Activated naive CD8-positive, alpha-beta T cell (primary cell): Measurements from ENCODE around the gene HLCS.
"Not testable (repeated sequence)": the region's sequence is repeated elsewhere in the genome, so short reads cannot be mapped to it uniquely, and the experiment has no call there.

Experiments
- H3K27ac Mint-ChIP-seq: one replicate; pipeline ENCODE4 v1.8.0; 2021; ENCODE audit warnings: mixed read lengths
- H3K27me3 Mint-ChIP-seq: one replicate; pipeline ENCODE4 v1.8.0; 2021; ENCODE audit warnings: mixed read lengths
- H3K36me3 Mint-ChIP-seq: one replicate; pipeline ENCODE4 v1.8.0; 2021; ENCODE audit warnings: mixed read lengths
- H3K4me1 Mint-ChIP-seq: one replicate; pipeline ENCODE4 v1.8.0; 2021; ENCODE audit warnings: low read depth, mixed read lengths
- H3K4me3 Mint-ChIP-seq: one replicate; pipeline ENCODE4 v1.8.0; 2021; ENCODE audit warnings: mild to moderate bottlenecking, mixed read lengths
- H3K9me3 Mint-ChIP-seq: one replicate; pipeline ENCODE4 v1.8.0; 2021; ENCODE audit warnings: low read depth, mixed read lengths

The HLCS gene

DNA sequence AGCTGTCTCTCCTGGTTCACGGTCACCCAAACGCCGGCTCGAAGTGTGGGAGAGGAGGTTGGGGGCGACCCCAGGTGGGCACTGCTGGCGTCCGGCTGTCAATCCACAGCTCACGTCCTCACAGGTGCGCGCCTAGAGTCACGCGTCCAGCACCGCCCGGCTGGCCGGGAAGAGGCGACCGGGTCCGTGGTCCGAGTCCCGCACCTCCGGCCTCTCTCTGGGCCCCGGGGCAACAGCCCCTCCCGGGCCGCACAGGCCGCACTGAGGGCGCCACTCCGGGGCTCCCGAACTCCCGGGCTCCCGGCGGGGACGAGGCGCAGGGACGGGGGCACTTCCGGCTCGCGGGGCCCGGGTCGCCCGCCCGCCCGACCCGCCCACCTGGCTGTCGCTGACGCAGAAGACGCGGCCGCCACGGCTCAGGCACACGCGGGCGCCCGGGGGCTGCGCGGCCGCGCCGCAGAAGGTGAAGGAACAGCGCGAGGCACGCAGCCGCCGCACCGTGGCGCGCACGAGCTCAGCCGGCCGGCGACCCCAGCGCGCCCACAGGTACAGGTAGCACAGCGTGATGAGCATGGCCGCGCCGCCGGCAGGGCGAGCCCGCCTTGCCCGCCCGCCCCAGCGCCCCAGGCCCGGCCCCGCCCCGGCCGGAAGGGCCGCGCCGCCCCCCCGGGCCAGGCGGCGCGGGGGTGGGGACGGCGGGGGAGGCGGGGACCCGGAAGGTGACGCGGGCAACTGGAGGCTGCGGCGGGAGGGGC is at the start of gene HLCS:
HLCS (minus strand) TSS at position 604 of the 755 bp plus-strand sequence; CDS start at position 573, 31 bp downstream.
- H3K4me3 Mint-ChIP-seq, result peak within 1 kb of the TSS; percentile 90
- peaks cover 4% of the 10 kb centered on the region for H3K36me3 Mint-ChIP-seq
- H3K27me3 Mint-ChIP-seq, result no peaks in the 10 kb centered on the region
- no peaks in the 10 kb centered on the region for H3K9me3 Mint-ChIP-seq
- peak within 1 kb of the TSS; percentile 91 for H3K27ac Mint-ChIP-seq
- H3K4me1 Mint-ChIP-seq, result peaks cover 16% of the 10 kb centered on the region

GRCh38 chr21:37009740-37010341 is 43.4 kb upstream of the HLCS start:
- Mint-ChIP-seq H3K4me3 (peak overlapping the region; percentile 63), H3K27me3 (peaks cover 24% of the 10 kb centered on the region)

GRCh38 chr21:37008724-37009123 is 42.3 kb upstream of the HLCS start:
- H3K27ac Mint-ChIP-seq, result no peak overlapping the region
- H3K27me3 Mint-ChIP-seq, result peaks cover 21% of the 10 kb centered on the region
- no peaks in the 10 kb centered on the region for H3K36me3 Mint-ChIP-seq
- no peaks in the 10 kb centered on the region for H3K9me3 Mint-ChIP-seq
- H3K4me1 Mint-ChIP-seq, result peaks cover 13% of the 10 kb centered on the region
- no peak overlapping the region for H3K4me3 Mint-ChIP-seq

More at GRCh38 chr21:37009740-37010341, 43.4 kb upstream of the HLCS start:
- H3K36me3 Mint-ChIP-seq, result no peaks in the 10 kb centered on the region
- H3K27ac Mint-ChIP-seq, result no peak overlapping the region
- H3K9me3 Mint-ChIP-seq, result no peaks in the 10 kb centered on the region
- H3K4me1 Mint-ChIP-seq, result peaks cover 13% of the 10 kb centered on the region

DNA sequence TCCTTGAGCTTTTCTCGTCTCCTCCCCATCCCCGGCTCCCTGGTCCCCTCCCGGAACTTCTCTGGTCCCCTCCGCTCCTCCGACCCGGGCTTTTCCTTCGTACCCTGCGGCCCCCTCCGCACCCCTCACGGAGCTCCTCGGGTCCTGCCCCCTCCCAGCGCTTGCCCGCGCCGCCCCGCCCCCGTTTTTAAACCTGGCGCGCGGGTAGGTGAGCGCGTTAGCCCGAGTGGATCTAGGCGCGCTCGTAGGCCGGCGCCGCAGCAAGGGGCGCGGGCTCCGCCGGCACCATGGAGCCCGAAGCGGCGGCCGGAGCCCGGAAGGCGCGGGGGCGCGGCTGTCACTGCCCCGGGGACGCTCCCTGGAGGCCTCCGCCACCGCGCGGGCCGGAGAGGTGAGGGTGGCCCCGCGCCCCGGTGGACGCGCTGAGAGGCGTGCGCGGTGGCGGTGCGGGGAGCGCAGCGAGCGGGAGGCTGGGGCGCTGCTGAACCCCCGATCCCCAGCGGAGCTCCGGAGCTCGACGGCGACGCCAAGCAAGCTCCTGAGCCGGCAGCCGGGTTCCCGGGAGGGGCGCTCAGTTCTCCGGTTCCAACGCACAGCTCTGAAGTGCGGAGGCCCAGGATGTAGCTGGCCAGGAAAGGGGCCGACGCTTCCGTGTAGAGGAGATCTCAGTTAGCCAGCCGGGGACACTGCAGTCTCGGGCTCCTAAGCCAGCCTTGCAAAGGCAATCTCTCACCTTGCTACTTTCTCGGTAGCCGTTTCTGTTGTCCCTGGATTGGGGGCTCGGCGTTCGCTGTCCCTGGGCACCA is 40.2 kb upstream of the HLCS start, which contains the start of gene RIPPLY3:
RIPPLY3 (plus strand) TSS at position 217 of the 806 bp plus-strand sequence; CDS start at position 288, 71 bp downstream.
- H3K4me1 Mint-ChIP-seq, result peaks cover 17% of the 10 kb centered on the region
- H3K4me3 Mint-ChIP-seq, result peak within 1 kb of the TSS; percentile 76
- peaks cover 13% of the 10 kb centered on the region for H3K27me3 Mint-ChIP-seq
- no peaks in the 10 kb centered on the region for H3K36me3 Mint-ChIP-seq
- H3K9me3 Mint-ChIP-seq, result no peaks in the 10 kb centered on the region
- no peak within 1 kb of the TSS for H3K27ac Mint-ChIP-seq

GRCh38 chr21:37005548-37006485 is 39.3 kb upstream of the HLCS start:
- Mint-ChIP-seq H3K27ac (no peak overlapping the region), H3K27me3 (peaks cover 13% of the 10 kb centered on the region), H3K9me3 (no peaks in the 10 kb centered on the region), H3K36me3 (no peaks in the 10 kb centered on the region), H3K4me3 (peak overlapping the region; percentile 47), H3K4me1 (peaks cover 22% of the 10 kb centered on the region)

- H3K36me3 Mint-ChIP-seq, H3K27me3 Mint-ChIP-seq: not testable (repeated sequence)
- peaks cover 16% of the 10 kb centered on the region for H3K4me1 Mint-ChIP-seq
Measured at GRCh38 chr21:37003917-37004316, 37.4 kb upstream of the HLCS start.

GRCh38 chr21:37002851-37003250 is 36.4 kb upstream of the HLCS start:
- H3K9me3 Mint-ChIP-seq, H3K4me3 Mint-ChIP-seq, H3K36me3 Mint-ChIP-seq, H3K27ac Mint-ChIP-seq, H3K27me3 Mint-ChIP-seq: not testable (repeated sequence)
- peaks cover 16% of the 10 kb centered on the region for H3K4me1 Mint-ChIP-seq

More at GRCh38 chr21:37003917-37004316, 37.4 kb upstream of the HLCS start:
- not testable (repeated sequence) for H3K4me3 Mint-ChIP-seq, H3K27ac Mint-ChIP-seq, H3K9me3 Mint-ChIP-seq

DNA sequence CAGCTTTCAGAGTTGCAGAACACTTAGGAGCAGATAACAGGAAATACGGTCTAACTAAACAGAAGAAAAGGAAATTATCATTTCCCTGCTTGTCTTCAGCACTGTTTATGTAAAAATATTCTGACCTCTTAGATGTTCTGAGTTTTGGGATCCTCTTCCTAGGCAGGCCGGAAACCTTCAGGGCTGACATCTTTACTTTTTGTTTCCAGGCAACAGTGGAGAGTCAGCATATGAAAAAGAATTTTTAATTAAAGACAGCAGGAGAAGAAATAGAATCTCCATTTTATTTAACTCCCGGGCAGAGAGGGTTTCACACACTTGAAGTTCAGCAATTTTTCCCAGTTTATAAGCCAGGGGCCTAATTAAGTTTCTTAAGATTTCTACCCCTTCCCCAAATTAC is 35.0 kb upstream of the HLCS start:
- no peaks in the 10 kb centered on the region for H3K27me3 Mint-ChIP-seq

DNA sequence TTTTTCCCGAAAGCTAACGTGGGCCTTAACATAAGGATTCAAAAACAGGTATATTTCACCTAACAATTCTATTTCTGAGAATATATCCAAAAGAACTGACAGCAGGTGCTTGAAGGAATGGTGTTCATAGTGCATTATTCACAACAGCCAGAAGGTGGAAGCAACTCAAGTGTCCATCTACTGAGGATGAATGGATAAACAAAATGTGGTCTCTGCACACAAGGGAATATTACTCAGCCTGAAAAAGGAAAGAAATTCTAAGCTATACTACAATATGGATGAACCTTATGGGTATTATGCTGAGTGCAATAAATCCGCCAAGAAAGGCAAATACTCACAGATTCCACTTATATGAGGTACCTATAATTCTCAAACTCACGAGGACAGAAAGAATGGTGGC is 33.9 kb upstream of the HLCS start:
- H3K27me3 Mint-ChIP-seq, result no peaks in the 10 kb centered on the region
- H3K36me3 Mint-ChIP-seq, result no peaks in the 10 kb centered on the region
- H3K4me3 Mint-ChIP-seq, result no peak overlapping the region
- H3K27ac Mint-ChIP-seq, result no peak overlapping the region
- H3K4me1 Mint-ChIP-seq, result peaks cover 11% of the 10 kb centered on the region
- no peaks in the 10 kb centered on the region for H3K9me3 Mint-ChIP-seq

More for the DNA sequence above, 35.0 kb upstream of the HLCS start:
- H3K27ac Mint-ChIP-seq, result peak overlapping the region; percentile 28
- H3K4me1 Mint-ChIP-seq, result peaks cover 11% of the 10 kb centered on the region
- no peak overlapping the region for H3K4me3 Mint-ChIP-seq
- no peaks in the 10 kb centered on the region for H3K9me3 Mint-ChIP-seq
- no peaks in the 10 kb centered on the region for H3K36me3 Mint-ChIP-seq

DNA sequence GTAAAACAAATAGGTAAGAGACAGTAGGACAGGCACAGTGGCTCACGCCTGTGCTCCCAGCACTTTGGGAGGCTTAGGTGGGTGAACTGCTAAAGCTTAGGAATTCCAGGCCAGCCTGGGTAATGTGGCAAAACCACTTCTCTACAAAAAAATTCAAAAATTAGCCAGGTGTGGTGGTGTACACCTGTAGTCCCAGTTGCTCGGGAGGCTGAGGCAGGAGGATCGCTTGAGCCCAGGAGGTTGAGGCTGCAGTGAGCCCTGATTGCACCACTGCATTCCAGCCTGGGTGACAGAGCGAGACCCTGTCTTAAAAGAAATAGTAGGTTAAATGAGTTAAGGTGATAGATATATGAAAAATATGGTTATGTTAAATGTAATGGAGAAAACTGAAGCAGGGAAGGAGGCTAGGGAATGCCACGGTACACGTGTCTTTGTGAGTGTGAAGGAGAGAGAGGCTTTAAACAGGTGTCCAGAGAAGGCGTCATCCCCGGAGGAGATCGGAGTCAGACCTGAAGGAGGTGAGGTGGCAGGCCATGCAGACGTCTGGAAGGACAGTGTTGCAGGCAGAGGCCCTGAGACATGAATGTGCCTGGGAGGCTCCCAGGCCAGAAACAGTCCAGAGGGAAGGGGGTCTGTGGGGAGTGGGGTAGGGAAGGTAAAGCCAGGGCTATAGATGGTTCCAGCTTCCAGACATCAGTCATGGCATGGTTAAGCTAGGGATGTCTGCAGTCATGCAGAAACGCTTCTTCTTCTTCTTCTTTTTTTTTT is 32.8 kb upstream of the HLCS start:
- H3K36me3 Mint-ChIP-seq, result no peaks in the 10 kb centered on the region
- H3K4me1 Mint-ChIP-seq, result peaks cover 11% of the 10 kb centered on the region
- no peaks in the 10 kb centered on the region for H3K9me3 Mint-ChIP-seq
- H3K4me3 Mint-ChIP-seq, result no peak overlapping the region
- no peak overlapping the region for H3K27ac Mint-ChIP-seq
- no peaks in the 10 kb centered on the region for H3K27me3 Mint-ChIP-seq

DNA sequence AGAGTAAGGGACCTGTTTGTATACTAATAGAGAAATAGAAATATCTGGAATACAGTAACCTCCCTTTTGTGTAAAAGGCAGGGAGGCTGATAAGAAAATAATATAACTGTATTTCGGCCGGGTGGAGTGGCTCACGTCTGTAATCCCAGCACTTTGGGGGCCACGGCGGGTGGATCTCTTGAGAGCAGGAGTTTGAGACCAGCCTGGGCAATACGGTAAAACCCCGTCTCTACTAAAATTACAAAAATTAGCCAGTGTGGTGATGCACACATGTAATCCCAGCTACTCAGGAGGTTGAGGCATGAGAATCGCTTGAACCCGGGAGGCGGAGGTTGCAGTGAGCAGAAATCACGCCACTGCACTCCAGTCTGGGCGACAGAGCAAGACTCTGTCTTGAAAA is 28.8 kb upstream of the HLCS start:
- H3K27me3 Mint-ChIP-seq, H3K4me1 Mint-ChIP-seq, H3K4me3 Mint-ChIP-seq, H3K9me3 Mint-ChIP-seq, H3K36me3 Mint-ChIP-seq, H3K27ac Mint-ChIP-seq: not testable (repeated sequence)

- Mint-ChIP-seq H3K4me1 (peaks cover 2% of the 10 kb centered on the region), H3K27ac (no peak overlapping the region), H3K9me3 (no peaks in the 10 kb centered on the region), H3K27me3 (no peaks in the 10 kb centered on the region), H3K4me3 (no peak overlapping the region), H3K36me3 (no peaks in the 10 kb centered on the region)
Measured at GRCh38 chr21:36994501-36995158, 28.2 kb upstream of the HLCS start.

DNA sequence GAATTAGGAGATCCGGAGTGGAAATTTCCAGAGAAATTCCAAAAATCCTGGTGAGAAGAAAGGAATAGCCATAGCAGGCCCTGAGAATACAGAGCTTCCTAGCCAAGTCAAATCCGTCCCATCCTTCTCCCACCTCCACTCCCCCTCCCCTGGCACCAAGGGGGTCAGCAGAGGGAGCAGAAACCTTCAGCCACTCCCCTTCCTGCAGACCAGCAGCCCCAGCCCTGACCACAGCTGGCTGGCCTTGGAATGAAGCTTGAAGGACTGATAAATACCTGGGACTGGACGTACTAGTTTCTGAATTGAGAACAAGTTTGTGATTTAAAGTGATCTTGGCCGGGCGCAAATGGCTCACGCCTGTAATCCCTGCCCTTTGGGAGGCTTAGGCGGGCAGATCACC is 26.2 kb upstream of the HLCS start:
- no peaks in the 10 kb centered on the region for H3K36me3 Mint-ChIP-seq
- no peak overlapping the region for H3K27ac Mint-ChIP-seq
- no peaks in the 10 kb centered on the region for H3K9me3 Mint-ChIP-seq
- no peak overlapping the region for H3K4me3 Mint-ChIP-seq
- no peaks in the 10 kb centered on the region for H3K27me3 Mint-ChIP-seq
- H3K4me1 Mint-ChIP-seq, result peaks cover 16% of the 10 kb centered on the region
